ENCODE data around the gene TBXA2R. TPM values are rescaled to one million over a fixed set of nuclear protein-coding genes. Genes with fewer than 3 reads are reported as not detected.
A peak's percentile ranks its signal among the peaks of the same experiment; 100 is the strongest.

TBXA2R gene
- total and polyA plus RNA-seq, 3 experiments from 2014 or later, result 1.5 to 7.6 (median 2.4) TPM

- Histone ChIP-seq H3K9me3 (ENCODE audit: low read length) (no peaks in the 10 kb centered on the region), H3K4me1 (ENCODE audit: insufficient read depth, low read length) (no peaks in the 10 kb centered on the region), H3K27ac (ENCODE audit: low read depth, low read length) (no peak overlapping the region), H3K27me3 (ENCODE audit: insufficient read depth, low read length, poor library complexity, severe bottlenecking) (no peaks in the 10 kb centered on the region), H3K4me3 (ENCODE audit: low read length) (no peak overlapping the region), H3K36me3 (ENCODE audit: insufficient read depth, low read length) (no peaks in the 10 kb centered on the region)
- DNase-seq, result no peak
- Mint-ChIP-seq H3K4me3 (no peak overlapping the region), H3K27ac (peak overlapping the region in 1 of 8 donors; percentile 60), H3K27me3 (no peaks in the 10 kb centered on the region), H3K4me1 (no peaks in the 10 kb centered on the region), H3K36me3 (peaks cover 0 to 45% (median 3%) of the 10 kb centered on the region in 3 donors), H3K9me3 (no peaks in the 10 kb centered on the region)
- CTCF ChIA-PET, result no interaction called here
- POLR2A ChIA-PET, result no interaction called here
Measured at GRCh38 chr19:3642987-3643673, 36.5 kb upstream of the TBXA2R start.

GRCh38 chr19:3642296-3642695, 35.6 kb upstream of the TBXA2R start:
- ChIA-PET CTCF (no interaction called here), POLR2A (no interaction called here)
- Mint-ChIP-seq H3K4me3 (no peak overlapping the region), H3K9me3 (no peaks in the 10 kb centered on the region), H3K4me1 (no peaks in the 10 kb centered on the region), H3K27ac (peak overlapping the region in 1 of 8 donors; percentile 43), H3K27me3 (no peaks in the 10 kb centered on the region), H3K36me3 (peaks cover 0 to 43% (median 3%) of the 10 kb centered on the region in 3 donors)
- H3K4me1 ChIP-seq (ENCODE audit: insufficient read depth, low read length), result no peaks in the 10 kb centered on the region
- no peak overlapping the region for H3K4me3 ChIP-seq (ENCODE audit: low read length)
- H3K27ac ChIP-seq (ENCODE audit: low read depth, low read length), result no peak overlapping the region
- DNase-seq, result no peak
- H3K9me3 ChIP-seq (ENCODE audit: low read length), result no peaks in the 10 kb centered on the region
- no peaks in the 10 kb centered on the region for H3K27me3 ChIP-seq (ENCODE audit: insufficient read depth, low read length, poor library complexity, severe bottlenecking)
- no peaks in the 10 kb centered on the region for H3K36me3 ChIP-seq (ENCODE audit: insufficient read depth, low read length)

GRCh38 chr19:3641515-3642269, 35.0 kb upstream of the TBXA2R start:
- no peaks in the 10 kb centered on the region for H3K27me3 ChIP-seq (ENCODE audit: insufficient read depth, low read length, poor library complexity, severe bottlenecking)
- CTCF ChIA-PET, result no interaction called here
- H3K27ac ChIP-seq (ENCODE audit: low read depth, low read length), result no peak overlapping the region
- no peaks in the 10 kb centered on the region for H3K36me3 ChIP-seq (ENCODE audit: insufficient read depth, low read length)
- Mint-ChIP-seq H3K27ac (no peak overlapping the region), H3K4me1 (no peaks in the 10 kb centered on the region), H3K36me3 (peaks cover 0 to 49% (median 3%) of the 10 kb centered on the region in 3 donors), H3K27me3 (no peaks in the 10 kb centered on the region), H3K9me3 (no peaks in the 10 kb centered on the region), H3K4me3 (no peak overlapping the region)
- no peak overlapping the region for H3K4me3 ChIP-seq (ENCODE audit: low read length)
- H3K4me1 ChIP-seq (ENCODE audit: insufficient read depth, low read length), result no peaks in the 10 kb centered on the region
- H3K9me3 ChIP-seq (ENCODE audit: low read length), result no peaks in the 10 kb centered on the region
- POLR2A ChIA-PET, result no interaction called here
- no peak for DNase-seq

- no peak overlapping the region for H3K4me3 Mint-ChIP-seq
- ChIA-PET POLR2A (no interaction called here), CTCF (no interaction called here)
- no peaks in the 10 kb centered on the region for H3K9me3 Mint-ChIP-seq
- no peaks in the 10 kb centered on the region for H3K27me3 Mint-ChIP-seq
- Histone ChIP-seq H3K27ac (ENCODE audit: low read depth, low read length) (no peak overlapping the region), H3K36me3 (ENCODE audit: insufficient read depth, low read length) (no peaks in the 10 kb centered on the region), H3K9me3 (ENCODE audit: low read length) (no peaks in the 10 kb centered on the region), H3K27me3 (ENCODE audit: insufficient read depth, low read length, poor library complexity, severe bottlenecking) (no peaks in the 10 kb centered on the region), H3K4me1 (ENCODE audit: insufficient read depth, low read length) (no peaks in the 10 kb centered on the region), H3K4me3 (ENCODE audit: low read length) (no peak overlapping the region)
- no peaks in the 10 kb centered on the region for H3K4me1 Mint-ChIP-seq
- no peak for DNase-seq
- H3K36me3 Mint-ChIP-seq, result peaks cover 0 to 42% (median 3%) of the 10 kb centered on the region in 3 donors
- peak overlapping the region in 1 of 8 donors; percentile 89 for H3K27ac Mint-ChIP-seq
Measured at GRCh38 chr19:3639479-3639878, 32.8 kb upstream of the TBXA2R start.

GRCh38 chr19:3638208-3639193, 31.8 kb upstream of the TBXA2R start:
- no peak overlapping the region for H3K4me3 ChIP-seq (ENCODE audit: low read length)
- no peaks in the 10 kb centered on the region for H3K36me3 ChIP-seq (ENCODE audit: insufficient read depth, low read length)
- no peaks in the 10 kb centered on the region for H3K27me3 ChIP-seq (ENCODE audit: insufficient read depth, low read length, poor library complexity, severe bottlenecking)
- ChIA-PET CTCF (no interaction called here), POLR2A (no interaction called here)
- H3K4me1 ChIP-seq (ENCODE audit: insufficient read depth, low read length), result no peaks in the 10 kb centered on the region
- no peak for DNase-seq
- peaks cover 0 to 42% (median 3%) of the 10 kb centered on the region in 3 donors for H3K36me3 Mint-ChIP-seq
- no peak overlapping the region for H3K4me3 Mint-ChIP-seq
- no peak overlapping the region for H3K27ac Mint-ChIP-seq
- no peaks in the 10 kb centered on the region for H3K9me3 ChIP-seq (ENCODE audit: low read length)
- no peaks in the 10 kb centered on the region for H3K27me3 Mint-ChIP-seq
- no peak overlapping the region for H3K27ac ChIP-seq (ENCODE audit: low read depth, low read length)
- no peaks in the 10 kb centered on the region for H3K4me1 Mint-ChIP-seq
- H3K9me3 Mint-ChIP-seq, result no peaks in the 10 kb centered on the region

- H3K36me3 ChIP-seq (ENCODE audit: insufficient read depth, low read length), result no peaks in the 10 kb centered on the region
- Mint-ChIP-seq H3K4me3 (no peak overlapping the region), H3K36me3 (peaks cover 0 to 38% (median 3%) of the 10 kb centered on the region in 3 donors), H3K27me3 (no peaks in the 10 kb centered on the region), H3K27ac (no peak overlapping the region), H3K4me1 (no peaks in the 10 kb centered on the region), H3K9me3 (no peaks in the 10 kb centered on the region)
- no peaks in the 10 kb centered on the region for H3K9me3 ChIP-seq (ENCODE audit: low read length)
- no peak overlapping the region for H3K4me3 ChIP-seq (ENCODE audit: low read length)
- ChIA-PET CTCF (no interaction called here), POLR2A (no interaction called here)
- no peak overlapping the region for H3K27ac ChIP-seq (ENCODE audit: low read depth, low read length)
- no peaks in the 10 kb centered on the region for H3K27me3 ChIP-seq (ENCODE audit: insufficient read depth, low read length, poor library complexity, severe bottlenecking)
- no peaks in the 10 kb centered on the region for H3K4me1 ChIP-seq (ENCODE audit: insufficient read depth, low read length)
- DNase-seq, result no peak
Measured at GRCh38 chr19:3637621-3638020, 30.9 kb upstream of the TBXA2R start.

GRCh38 chr19:3636962-3637361, 30.3 kb upstream of the TBXA2R start:
- DNase-seq, result no peak
- H3K4me1 Mint-ChIP-seq, result no peaks in the 10 kb centered on the region
- no peak overlapping the region for H3K4me3 ChIP-seq (ENCODE audit: low read length)
- no peaks in the 10 kb centered on the region for H3K27me3 ChIP-seq (ENCODE audit: insufficient read depth, low read length, poor library complexity, severe bottlenecking)
- H3K27ac ChIP-seq (ENCODE audit: low read depth, low read length), result no peak overlapping the region
- CTCF ChIA-PET, result no interaction called here
- H3K4me3 Mint-ChIP-seq, result no peak overlapping the region
- POLR2A ChIA-PET, result interaction anchor here (0.5 to 0.6 kb wide), 2 partner anchors 83 to 351 kb away, joined by 4 read pairs; no protein-coding TSS in a partner anchor
- H3K27ac Mint-ChIP-seq, result no peak overlapping the region
- H3K27me3 Mint-ChIP-seq, result no peaks in the 10 kb centered on the region
- no peaks in the 10 kb centered on the region for H3K9me3 ChIP-seq (ENCODE audit: low read length)
- no peaks in the 10 kb centered on the region for H3K36me3 ChIP-seq (ENCODE audit: insufficient read depth, low read length)
- H3K36me3 Mint-ChIP-seq, result peaks cover 0 to 36% (median 1%) of the 10 kb centered on the region in 3 donors
- H3K9me3 Mint-ChIP-seq, result no peaks in the 10 kb centered on the region
- no peaks in the 10 kb centered on the region for H3K4me1 ChIP-seq (ENCODE audit: insufficient read depth, low read length)
